ENCODE measurements around the gene BTBD17.

DNA sequence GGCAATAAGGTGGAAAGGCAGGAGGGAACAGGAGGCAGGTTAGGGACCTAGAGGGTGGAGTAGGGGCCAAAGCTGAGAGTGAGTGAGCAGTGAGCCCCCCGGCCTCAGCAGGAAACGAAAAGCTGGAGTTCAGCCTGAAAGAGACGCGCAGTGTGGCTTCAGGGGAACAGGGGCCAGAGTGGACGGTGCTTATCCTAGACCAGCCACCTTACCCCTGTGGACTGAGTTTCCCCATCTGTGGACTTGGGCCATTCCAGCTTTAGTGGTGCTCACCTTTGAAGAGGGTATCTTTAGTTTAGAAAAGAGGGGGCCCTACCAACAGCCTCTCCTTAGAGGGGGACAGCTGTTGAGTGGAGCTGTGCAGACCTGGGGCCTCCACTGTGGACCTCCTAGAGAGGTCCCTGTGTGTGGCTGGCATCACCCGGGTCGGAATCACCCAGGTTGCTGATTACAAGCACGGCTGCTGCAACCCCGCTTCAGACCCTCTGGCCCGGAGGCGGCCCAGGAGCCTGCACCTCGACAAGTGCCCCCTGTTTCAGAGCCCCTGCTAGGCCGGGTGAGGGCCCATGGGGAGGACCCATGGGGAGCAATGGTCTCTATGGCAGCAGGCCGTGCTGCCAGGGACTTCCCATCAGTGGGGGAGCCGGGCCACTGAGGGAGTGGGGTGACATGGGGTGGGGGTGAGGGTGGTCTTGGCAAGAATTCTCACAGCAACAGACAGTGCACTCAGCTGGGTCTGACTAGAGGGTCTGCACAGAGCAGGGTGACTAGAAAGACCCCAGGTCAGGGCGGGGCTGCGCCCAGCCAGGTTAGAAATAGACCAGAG, 8.2 kb upstream of the BTBD17 start:
- TF ChIP-seq, protein P1, sequence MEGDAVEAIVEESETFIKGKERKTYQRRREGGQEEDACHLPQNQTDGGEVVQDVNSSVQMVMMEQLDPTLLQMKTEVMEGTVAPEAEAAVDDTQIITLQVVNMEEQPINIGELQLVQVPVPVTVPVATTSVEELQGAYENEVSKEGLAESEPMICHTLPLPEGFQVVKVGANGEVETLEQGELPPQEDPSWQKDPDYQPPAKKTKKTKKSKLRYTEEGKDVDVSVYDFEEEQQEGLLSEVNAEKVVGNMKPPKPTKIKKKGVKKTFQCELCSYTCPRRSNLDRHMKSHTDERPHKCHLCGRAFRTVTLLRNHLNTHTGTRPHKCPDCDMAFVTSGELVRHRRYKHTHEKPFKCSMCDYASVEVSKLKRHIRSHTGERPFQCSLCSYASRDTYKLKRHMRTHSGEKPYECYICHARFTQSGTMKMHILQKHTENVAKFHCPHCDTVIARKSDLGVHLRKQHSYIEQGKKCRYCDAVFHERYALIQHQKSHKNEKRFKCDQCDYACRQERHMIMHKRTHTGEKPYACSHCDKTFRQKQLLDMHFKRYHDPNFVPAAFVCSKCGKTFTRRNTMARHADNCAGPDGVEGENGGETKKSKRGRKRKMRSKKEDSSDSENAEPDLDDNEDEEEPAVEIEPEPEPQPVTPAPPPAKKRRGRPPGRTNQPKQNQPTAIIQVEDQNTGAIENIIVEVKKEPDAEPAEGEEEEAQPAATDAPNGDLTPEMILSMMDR (IDR thresholded peaks at IDR 0.05; ENCODE audit: poor library complexity), result no peak
- TF ChIP-seq EZH2 (IDR thresholded peaks at IDR 0.05; ENCODE audit: borderline replicate concordance), result no peak
